Hematopoietic multipotent progenitor cell treated with erythropoietin and hydrocortisone succinate and interleukin-3 and kit ligand, for 17 days (in vitro differentiated cells): ENCODE results near the gene TMEM141.
A peak's percentile ranks its signal among the peaks of the same experiment; 100 is the strongest.

Experiments
- DNase-seq: peaks from one replicate; pipeline ENCODE4 v3.0.0-alpha.2; 2015; ENCODE audit warnings: low spot score

Gene TMEM141

GRCh38 chr9:136790640-136791515 is at the start of gene TMEM141:
Gene TMEM141 (plus strand): TSS chr9:136791344. CDS start chr9:136791371, 27 bp downstream.
- DNase-seq: peak; percentile 99

- no peak for DNase-seq
Measured at GRCh38 chr9:136741883-136742571, 49.1 kb upstream of the TMEM141 start.

GRCh38 chr9:136742591-136743391 is 48.4 kb upstream of the TMEM141 start, which contains the start of gene LCN10:
Gene LCN10 (minus strand): TSS chr9:136742940. CDS start chr9:136742903, 37 bp downstream.
- no peak for DNase-seq

- DNase-seq: no peak
Measured at GRCh38 chr9:136743639-136744211, 47.4 kb upstream of the TMEM141 start.

GRCh38 chr9:136744773-136745172 is 46.4 kb upstream of the TMEM141 start:
- DNase-seq: no peak

- no peak for DNase-seq
Measured at GRCh38 chr9:136745389-136746154, 45.6 kb upstream of the TMEM141 start.

- DNase-seq: no peak
Measured at GRCh38 chr9:136746155-136746490, 45.0 kb upstream of the TMEM141 start.

- DNase-seq: no peak
Measured at GRCh38 chr9:136746621-136747020, 44.5 kb upstream of the TMEM141 start.

- no peak for DNase-seq
Measured at GRCh38 chr9:136747161-136748060, 43.7 kb upstream of the TMEM141 start.

- no peak for DNase-seq
Measured at GRCh38 chr9:136748201-136748600, 42.9 kb upstream of the TMEM141 start, which contains the start of gene LCN6. Gene LCN6 (minus strand): TSS chr9:136748525. CDS start chr9:136748483, 42 bp downstream.

- DNase-seq: no peak
Measured at GRCh38 chr9:136748666-136749611, 42.2 kb upstream of the TMEM141 start.

- no peak for DNase-seq
Measured at GRCh38 chr9:136750526-136750925, 40.6 kb upstream of the TMEM141 start.

- no peak for DNase-seq
Measured at GRCh38 chr9:136751244-136751643, 39.9 kb upstream of the TMEM141 start.

GRCh38 chr9:136751814-136752213 is 39.3 kb upstream of the TMEM141 start:
- no peak for DNase-seq

- DNase-seq: no peak
Measured at GRCh38 chr9:136753371-136754058, 37.6 kb upstream of the TMEM141 start.

- DNase-seq: no peak
Measured at GRCh38 chr9:136754059-136754572, 37.0 kb upstream of the TMEM141 start.

GRCh38 chr9:136754626-136755301 is 36.4 kb upstream of the TMEM141 start:
- no peak for DNase-seq
